GM21786 (cell line): ENCODE measurements around the gene CLCN4.

ENCODE experiments used
- ATAC-seq: cut with Tn5 transposase; IDR thresholded peaks from one replicate; pipeline ENCODE4 v1.9.1; 2021; ENCODE audit not compliant: unreplicated experiment

CLCN4 gene

GRCh38 chrX:10237241-10237640, 80.5 kb downstream of the CLCN4 start:
- no peak for ATAC-seq

DNA sequence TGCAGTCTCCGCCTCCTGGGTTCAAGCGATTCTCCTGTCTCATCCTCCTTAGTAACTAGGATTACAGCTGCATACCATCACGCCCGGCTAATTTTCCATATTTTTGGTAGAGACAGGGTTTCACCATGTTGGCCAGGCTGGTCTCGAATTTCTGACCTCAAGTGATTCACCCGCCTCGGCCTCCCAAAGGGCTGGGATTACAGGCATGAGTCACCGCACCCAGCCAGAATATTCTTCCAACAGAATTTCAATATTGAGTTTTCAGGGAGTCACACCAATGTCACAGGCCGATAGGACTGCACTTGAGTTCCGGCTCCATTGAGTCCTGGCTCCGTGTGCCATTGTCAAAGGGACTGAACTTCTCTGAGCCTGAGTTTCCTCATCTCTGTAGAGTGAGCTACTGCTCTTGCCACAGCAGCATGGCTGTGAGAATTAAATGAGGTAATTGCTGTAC, 82.9 kb downstream of the CLCN4 start:
- no peak for ATAC-seq

DNA sequence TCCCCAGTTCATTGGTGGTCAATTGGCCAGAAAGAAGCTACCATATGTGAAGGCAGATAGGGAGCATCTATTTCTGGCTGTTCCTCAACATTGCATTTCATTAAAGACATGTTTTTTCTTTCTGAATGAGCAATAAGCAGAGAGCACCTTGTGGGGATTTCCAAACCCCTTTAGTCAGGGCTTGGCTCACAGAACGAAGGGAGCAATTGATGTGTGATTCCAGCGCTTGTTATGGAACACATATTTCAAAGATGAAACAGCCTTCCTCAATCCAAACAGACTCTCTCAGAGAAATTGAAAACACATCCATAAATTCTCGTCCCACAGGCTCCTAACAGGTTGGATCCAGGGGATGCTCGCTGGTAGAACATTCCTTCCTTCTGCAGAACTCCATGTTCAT, 84.1 kb downstream of the CLCN4 start:
- ATAC-seq: no peak

GRCh38 chrX:10242026-10242425, 85.3 kb downstream of the CLCN4 start:
- no peak for ATAC-seq

GRCh38 chrX:10243106-10243505, 86.3 kb downstream of the CLCN4 start:
- ATAC-seq: no peak

- no peak for ATAC-seq
Measured at GRCh38 chrX:10244915-10245622, 88.3 kb downstream of the CLCN4 start.

DNA sequence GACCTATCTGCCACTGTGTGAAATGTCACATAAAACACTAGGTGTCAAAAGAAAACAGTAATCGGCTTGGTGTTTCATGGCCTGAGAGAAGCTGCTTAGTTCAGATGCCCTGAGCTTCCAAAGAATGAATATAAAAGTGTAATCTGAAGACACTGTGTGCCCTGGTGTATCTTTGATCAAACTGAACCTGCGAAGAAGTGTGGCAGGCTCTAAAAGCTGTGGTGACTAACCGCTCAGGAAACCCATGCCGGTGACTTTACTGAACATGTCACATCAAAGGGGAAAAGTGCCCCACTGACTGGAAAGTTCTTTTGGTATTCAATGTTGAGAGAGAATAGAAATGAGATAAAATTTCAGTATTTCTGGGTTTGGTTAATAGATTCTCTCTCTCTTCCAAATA, 89.1 kb downstream of the CLCN4 start:
- no peak for ATAC-seq

- no peak for ATAC-seq
Measured at GRCh38 chrX:10246297-10246696, 89.5 kb downstream of the CLCN4 start.

- no peak for ATAC-seq
Measured at GRCh38 chrX:10246846-10247245, 90.1 kb downstream of the CLCN4 start.

GRCh38 chrX:10254739-10255138, 98.0 kb downstream of the CLCN4 start:
- ATAC-seq: no peak

- no peak for ATAC-seq
Measured at GRCh38 chrX:10259716-10260115, 102.9 kb downstream of the CLCN4 start.

DNA sequence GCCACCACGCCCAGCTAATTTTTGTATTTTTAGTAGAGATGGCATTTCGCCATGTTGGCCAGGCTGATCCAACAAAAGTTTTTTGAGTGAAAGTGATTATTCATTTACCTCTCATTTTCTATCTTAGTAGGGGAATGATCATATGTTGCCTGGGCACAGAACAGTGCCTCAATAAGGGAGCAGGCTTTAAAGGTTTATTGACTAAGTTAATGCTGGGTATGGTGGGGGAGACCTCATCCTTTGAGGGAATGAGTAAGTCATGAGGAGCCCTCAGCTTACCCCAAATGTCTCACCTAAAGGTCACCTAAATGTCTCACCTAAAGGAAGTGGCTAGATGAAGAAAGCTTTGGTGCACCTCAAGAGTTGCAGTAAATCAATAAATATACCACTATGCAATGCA, 109.0 kb downstream of the CLCN4 start:
- no peak for ATAC-seq

- ATAC-seq: no peak
Measured at GRCh38 chrX:10278716-10279115, 121.9 kb downstream of the CLCN4 start.

DNA sequence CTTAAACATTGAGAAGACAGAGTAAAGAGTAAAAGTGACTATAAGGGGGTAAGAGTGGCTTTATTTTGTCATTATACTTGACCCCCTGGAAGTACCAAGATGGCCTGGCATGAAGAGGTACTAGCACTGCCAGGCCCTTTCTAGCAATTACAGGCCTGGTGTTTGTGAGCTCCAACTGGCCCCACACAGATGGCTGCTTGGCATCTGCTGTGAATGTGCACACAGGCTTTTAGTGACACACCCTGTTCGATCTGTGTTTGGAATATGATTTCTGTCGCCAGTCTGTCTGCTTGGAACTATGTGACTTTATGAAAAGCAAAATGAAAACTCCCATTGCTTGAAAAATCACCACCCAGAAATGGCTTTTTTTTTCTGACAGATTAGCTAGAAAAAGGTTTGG, 123.3 kb downstream of the CLCN4 start:
- ATAC-seq: no peak

- ATAC-seq: no peak
Measured at GRCh38 chrX:10282490-10282889, 125.7 kb downstream of the CLCN4 start.

GRCh38 chrX:10286195-10286594, 129.4 kb downstream of the CLCN4 start:
- ATAC-seq: no peak
